Measurements from ENCODE around the gene EGFL8.

Gene EGFL8

DNA sequence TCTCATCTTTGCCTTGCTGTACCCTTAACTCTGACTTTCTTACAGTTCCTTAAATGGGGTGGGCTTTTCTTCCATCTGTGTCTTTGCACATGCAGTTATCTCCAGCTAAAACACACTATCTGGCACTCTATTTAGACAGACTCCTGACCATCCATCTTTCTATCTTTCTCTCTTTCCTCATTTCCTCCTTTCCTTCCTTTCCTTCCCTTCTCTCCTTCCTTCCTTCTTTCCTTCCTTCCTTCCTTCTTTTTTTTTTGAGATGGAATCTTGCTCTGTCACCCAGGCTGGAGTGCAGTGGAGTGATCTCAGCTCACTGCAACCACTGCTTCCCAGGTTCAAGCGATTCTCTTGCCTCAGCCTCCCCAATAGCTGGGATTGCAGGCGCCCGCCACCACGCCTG is 51.2 kb downstream of the EGFL8 start:
- no peaks in the 10 kb centered on the region for H3K4me1 ChIP-seq (ENCODE audit: insufficient read depth, low read length, poor library complexity, severe bottlenecking)
- no peaks in the 10 kb centered on the region for H4K20me1 ChIP-seq (ENCODE audit: insufficient read depth, low read length, poor library complexity, severe bottlenecking)
- no peaks in the 10 kb centered on the region for H3F3A ChIP-seq (ENCODE audit: low read depth)
- H3K4me2 ChIP-seq (ENCODE audit: low read depth, low read length, poor library complexity, severe bottlenecking): no peak overlapping the region
- H3K9me3 ChIP-seq (ENCODE audit: insufficient read depth, low read depth, low read length): no peaks in the 10 kb centered on the region
- H3K79me2 ChIP-seq (ENCODE audit: insufficient read depth, low read length): no peaks in the 10 kb centered on the region
- no peaks in the 10 kb centered on the region for H3K9me2 ChIP-seq (replicated peaks; ENCODE audit: low read depth, low read length)
- no peak overlapping the region for H3K4me3 ChIP-seq (ENCODE audit: low read length, poor library complexity, severe bottlenecking)
- no peaks in the 10 kb centered on the region for H3K27me3 ChIP-seq (ENCODE audit: insufficient read depth, low read length, poor library complexity, severe bottlenecking)
- no peak overlapping the region for H3K9ac ChIP-seq (ENCODE audit: low read depth, low read length, poor library complexity, severe bottlenecking)
- no peaks in the 10 kb centered on the region for H3K36me3 ChIP-seq (ENCODE audit: insufficient read depth, low read length)
- no peak for TF ChIP-seq EZH2phosphoT487 (IDR thresholded peaks at IDR 0.05; ENCODE audit: borderline replicate concordance)
- TF ChIP-seq, protein P1, sequence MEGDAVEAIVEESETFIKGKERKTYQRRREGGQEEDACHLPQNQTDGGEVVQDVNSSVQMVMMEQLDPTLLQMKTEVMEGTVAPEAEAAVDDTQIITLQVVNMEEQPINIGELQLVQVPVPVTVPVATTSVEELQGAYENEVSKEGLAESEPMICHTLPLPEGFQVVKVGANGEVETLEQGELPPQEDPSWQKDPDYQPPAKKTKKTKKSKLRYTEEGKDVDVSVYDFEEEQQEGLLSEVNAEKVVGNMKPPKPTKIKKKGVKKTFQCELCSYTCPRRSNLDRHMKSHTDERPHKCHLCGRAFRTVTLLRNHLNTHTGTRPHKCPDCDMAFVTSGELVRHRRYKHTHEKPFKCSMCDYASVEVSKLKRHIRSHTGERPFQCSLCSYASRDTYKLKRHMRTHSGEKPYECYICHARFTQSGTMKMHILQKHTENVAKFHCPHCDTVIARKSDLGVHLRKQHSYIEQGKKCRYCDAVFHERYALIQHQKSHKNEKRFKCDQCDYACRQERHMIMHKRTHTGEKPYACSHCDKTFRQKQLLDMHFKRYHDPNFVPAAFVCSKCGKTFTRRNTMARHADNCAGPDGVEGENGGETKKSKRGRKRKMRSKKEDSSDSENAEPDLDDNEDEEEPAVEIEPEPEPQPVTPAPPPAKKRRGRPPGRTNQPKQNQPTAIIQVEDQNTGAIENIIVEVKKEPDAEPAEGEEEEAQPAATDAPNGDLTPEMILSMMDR (conservative IDR thresholded peaks at IDR 0.05; ENCODE audit: low read length): no peak
- no peak overlapping the region for H2AFZ ChIP-seq (ENCODE audit: low read length)

DNA sequence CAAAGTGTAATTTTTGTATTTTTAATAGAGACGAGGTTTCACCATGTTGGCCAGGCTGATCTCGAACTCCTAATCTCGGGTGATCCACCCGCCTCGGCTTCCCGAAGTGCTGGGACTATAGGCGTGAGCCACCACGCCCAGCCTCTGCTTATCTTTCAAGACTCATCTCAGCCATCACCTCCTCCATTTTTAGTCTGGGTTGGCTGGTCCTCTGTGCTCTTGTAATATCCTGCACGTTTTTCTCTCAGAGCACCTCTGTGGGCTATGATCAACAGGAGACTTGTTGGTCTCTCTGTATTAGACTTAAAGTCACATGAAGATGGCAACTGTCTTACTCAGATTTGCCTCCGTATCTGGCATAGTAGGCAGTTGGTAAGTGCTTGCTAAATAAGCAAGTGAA is 51.9 kb downstream of the EGFL8 start:
- Histone ChIP-seq H3K9me3 (ENCODE audit: insufficient read depth, low read depth, low read length) (no peaks in the 10 kb centered on the region), H3F3A (ENCODE audit: low read depth) (no peaks in the 10 kb centered on the region), H3K4me1 (ENCODE audit: insufficient read depth, low read length, poor library complexity, severe bottlenecking) (no peaks in the 10 kb centered on the region), H3K4me3 (ENCODE audit: low read length, poor library complexity, severe bottlenecking) (no peak overlapping the region), H3K79me2 (ENCODE audit: insufficient read depth, low read length) (no peaks in the 10 kb centered on the region), H3K4me2 (ENCODE audit: low read depth, low read length, poor library complexity, severe bottlenecking) (no peak overlapping the region), H3K9ac (ENCODE audit: low read depth, low read length, poor library complexity, severe bottlenecking) (no peak overlapping the region), H3K27me3 (ENCODE audit: insufficient read depth, low read length, poor library complexity, severe bottlenecking) (no peaks in the 10 kb centered on the region), H2AFZ (ENCODE audit: low read length) (no peak overlapping the region), H3K9me2 (replicated peaks; ENCODE audit: low read depth, low read length) (no peaks in the 10 kb centered on the region), H3K36me3 (ENCODE audit: insufficient read depth, low read length) (no peaks in the 10 kb centered on the region), H4K20me1 (ENCODE audit: insufficient read depth, low read length, poor library complexity, severe bottlenecking) (no peaks in the 10 kb centered on the region)
- TF ChIP-seq, protein P1 (conservative IDR thresholded peaks at IDR 0.05; ENCODE audit: low read length): no peak
- no peak for TF ChIP-seq EZH2phosphoT487 (IDR thresholded peaks at IDR 0.05; ENCODE audit: borderline replicate concordance)

DNA sequence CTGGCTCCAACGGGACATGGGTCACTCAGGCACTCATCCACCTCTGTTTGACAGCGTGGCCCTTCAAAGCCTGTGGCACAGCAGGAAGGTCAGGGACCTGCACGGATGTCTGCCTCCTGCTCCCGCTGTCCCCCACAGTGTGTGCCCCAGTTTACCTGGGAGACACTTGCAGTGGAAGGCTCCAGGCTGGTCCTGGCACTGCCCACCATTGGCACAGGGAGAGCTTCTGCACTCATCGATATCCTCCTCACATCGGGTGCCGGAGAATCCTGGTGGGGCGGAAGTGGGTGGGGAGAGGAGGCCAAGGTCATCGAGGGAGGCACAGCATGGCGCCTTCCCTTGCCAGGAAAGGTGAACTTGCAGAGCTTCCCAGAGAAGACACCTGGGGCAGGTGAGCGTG is 52.6 kb downstream of the EGFL8 start:
- no peak overlapping the region for H2AFZ ChIP-seq (ENCODE audit: low read length)

More for the DNA sequence above, 52.6 kb downstream of the EGFL8 start:
- no peaks in the 10 kb centered on the region for H4K20me1 ChIP-seq (ENCODE audit: insufficient read depth, low read length, poor library complexity, severe bottlenecking)
- H3F3A ChIP-seq (ENCODE audit: low read depth): no peaks in the 10 kb centered on the region
- no peaks in the 10 kb centered on the region for H3K27me3 ChIP-seq (ENCODE audit: insufficient read depth, low read length, poor library complexity, severe bottlenecking)
- H3K9ac ChIP-seq (ENCODE audit: low read depth, low read length, poor library complexity, severe bottlenecking): no peak overlapping the region
- H3K79me2 ChIP-seq (ENCODE audit: insufficient read depth, low read length): no peaks in the 10 kb centered on the region
- no peak overlapping the region for H3K4me3 ChIP-seq (ENCODE audit: low read length, poor library complexity, severe bottlenecking)
- no peaks in the 10 kb centered on the region for H3K9me3 ChIP-seq (ENCODE audit: insufficient read depth, low read depth, low read length)
- no peaks in the 10 kb centered on the region for H3K9me2 ChIP-seq (replicated peaks; ENCODE audit: low read depth, low read length)
- no peaks in the 10 kb centered on the region for H3K36me3 ChIP-seq (ENCODE audit: insufficient read depth, low read length)
- H3K4me2 ChIP-seq (ENCODE audit: low read depth, low read length, poor library complexity, severe bottlenecking): no peak overlapping the region
- TF ChIP-seq, protein P1 (conservative IDR thresholded peaks at IDR 0.05; ENCODE audit: low read length): no peak
- TF ChIP-seq EZH2phosphoT487 (IDR thresholded peaks at IDR 0.05; ENCODE audit: borderline replicate concordance): no peak
- H3K4me1 ChIP-seq (ENCODE audit: insufficient read depth, low read length, poor library complexity, severe bottlenecking): no peaks in the 10 kb centered on the region

Data from Loucy (cell line).